ENCODE measurements around the gene ARF4.
A peak's percentile ranks its signal among the peaks of the same experiment; 100 is the strongest.
"Not testable (repeated sequence)": the region's sequence is repeated elsewhere in the genome, so short reads cannot be mapped to it uniquely, and the experiment has no call there.

The ARF4 gene

DNA sequence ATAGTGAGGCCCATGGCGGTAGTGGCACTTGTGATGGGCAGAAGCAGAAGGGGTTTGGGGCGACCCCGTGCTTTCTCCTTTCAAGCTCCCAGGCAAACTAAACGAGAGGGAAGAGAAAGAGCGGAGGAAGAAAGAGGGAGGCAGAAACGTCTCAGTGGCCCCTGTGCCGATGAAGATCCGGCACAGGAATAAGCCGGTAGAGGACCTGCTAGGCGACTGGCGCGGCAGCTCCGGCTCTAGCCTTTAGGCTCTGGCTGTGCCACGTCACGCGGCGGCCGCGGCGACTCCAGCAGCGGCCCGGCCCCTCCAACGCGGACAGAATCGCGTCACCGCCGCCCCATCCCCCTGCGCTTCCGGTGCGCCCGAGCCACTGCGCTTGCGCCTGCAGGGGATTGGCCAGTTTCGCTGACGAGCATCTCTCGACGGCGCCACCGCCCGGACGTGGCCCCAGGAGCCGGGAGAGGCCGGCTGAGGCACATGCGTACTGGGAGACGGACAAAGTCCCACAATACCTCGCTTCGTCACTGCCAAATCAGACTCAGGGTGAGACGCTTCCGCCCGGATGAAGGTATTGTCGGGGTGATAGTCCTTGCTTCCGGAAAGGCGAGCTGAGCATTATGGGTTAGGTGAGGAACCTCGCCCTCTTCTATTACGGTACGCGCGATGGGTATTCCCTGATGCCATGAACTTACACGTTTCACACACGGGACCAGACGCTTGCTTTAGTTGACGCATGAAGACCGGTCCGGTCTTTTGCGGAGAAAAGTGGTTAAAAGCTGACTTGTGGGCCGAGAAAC lies at the start of gene ARF4:
Gene ARF4, minus strand, starts transcription at position 218 of the 797 bp plus-strand sequence. Its CDS starts 204 bp downstream, at position 14.
- peak; percentile 100 for DNase-seq

DNA sequence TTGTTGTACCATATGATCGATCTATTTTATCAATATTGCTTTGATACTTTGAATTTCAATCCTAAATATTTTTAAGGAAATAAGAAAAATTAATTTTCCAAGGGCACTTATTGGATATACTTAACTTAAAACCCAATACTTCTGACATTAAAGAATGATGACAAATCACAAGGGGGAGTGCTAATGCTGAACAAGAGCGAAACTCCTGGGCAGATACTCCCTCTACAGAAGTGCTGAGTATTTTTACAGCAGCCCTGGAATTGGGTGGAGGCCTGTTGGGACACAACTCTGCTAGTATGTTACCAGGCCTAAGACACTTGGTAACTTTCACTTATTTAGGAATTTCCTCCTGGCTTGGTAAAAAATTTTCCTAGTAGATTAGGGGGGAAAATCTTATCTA lies 49.6 kb upstream of the ARF4 start:
- DNase-seq = peak; percentile 38

DNA sequence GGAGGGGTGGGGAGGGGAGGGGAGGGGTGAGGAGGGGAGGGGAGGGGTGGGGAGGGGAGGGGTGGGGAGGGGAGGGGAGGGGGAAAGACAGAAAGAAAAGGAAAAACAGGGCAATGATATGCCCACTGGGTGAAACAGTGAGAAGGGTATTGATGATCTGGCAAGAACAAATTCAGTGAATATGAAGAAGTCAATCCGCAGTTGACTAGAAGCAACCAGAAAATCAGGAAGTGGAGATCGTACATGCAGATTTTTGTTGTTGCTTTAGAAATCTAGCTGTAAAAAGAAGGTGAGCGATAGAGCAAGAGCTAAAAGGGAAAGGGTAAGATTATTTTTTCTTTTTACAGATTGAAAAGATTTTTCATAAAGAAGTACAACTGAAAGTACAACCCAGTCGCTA lies 47.6 kb upstream of the ARF4 start:
- no peak for DNase-seq

DNA sequence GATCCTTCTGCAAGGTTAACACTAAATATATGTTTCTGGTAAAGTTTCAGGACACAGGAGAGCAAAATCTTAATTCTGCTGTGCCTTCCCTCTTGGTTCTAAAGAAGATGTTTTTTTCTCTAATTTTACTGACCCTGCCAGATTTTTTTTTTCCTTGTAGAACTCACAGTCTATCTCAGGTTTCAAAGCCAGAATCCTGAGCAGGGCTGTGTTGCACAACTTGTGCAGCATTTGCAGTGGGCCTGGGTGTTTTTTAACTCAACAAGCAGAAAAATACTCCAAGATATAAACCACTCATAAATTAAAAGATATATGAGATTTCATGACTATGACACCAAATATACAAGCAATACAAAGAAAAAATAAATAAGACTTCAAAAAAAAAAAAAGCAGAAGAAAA lies 40.2 kb upstream of the ARF4 start:
- DNase-seq = no peak

DNA sequence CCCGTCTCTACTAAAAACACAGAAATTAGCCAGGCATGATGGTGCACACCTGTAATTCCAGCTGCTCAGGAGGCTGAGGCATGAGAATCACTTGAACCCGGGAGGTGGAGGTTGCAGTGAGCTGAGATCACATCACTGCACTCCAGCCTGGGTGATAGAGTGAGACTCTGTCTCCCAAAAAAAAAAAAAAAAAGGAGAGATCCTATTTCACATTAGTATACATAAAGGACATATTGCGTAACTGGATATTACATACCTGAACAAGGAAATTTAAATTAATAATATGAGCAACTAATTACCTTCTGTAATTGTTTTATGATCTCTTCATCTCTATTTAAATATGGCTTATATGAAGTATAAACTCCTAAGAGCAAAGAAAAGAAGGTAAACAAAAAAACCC lies 37.1 kb upstream of the ARF4 start:
- DNase-seq = not testable (repeated sequence)

DNA sequence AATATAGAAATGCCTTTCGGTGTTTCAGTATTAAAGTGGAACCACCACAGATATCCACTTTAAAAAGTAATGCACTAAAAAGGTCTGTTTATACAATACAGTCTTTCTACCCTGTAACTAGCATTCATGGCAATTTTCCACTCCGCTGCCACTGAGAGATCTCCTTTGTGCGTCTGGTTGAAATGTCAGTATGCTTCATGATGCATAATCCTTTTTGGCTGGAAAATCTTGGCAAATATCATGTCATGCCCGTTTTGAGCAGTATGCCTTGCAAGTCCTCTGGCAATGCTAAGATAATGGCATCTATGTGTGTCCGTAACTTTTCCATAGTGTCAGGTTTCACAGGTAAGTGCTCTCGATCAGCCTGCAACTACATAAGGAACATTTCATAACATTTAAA lies 30.8 kb upstream of the ARF4 start:
- DNase-seq = no peak

DNA sequence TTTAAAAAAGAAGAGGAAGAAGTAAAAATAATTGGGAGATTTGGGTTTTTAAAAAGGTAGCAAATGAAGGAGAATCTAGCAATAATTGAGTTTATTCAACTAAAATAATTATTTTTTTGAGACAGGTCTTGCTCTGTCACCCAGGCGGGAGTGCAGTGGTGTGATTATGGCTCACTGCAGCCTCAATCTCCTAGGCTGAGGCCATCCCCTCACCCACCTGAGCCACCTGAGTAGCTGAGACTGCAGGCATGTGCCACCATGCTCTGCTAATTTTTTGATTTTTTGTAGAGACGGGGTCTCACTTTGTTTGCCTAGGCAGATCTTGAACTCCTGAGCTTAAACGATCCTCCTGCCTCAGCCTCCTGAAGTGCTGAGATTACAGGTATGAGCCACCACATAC lies 27.7 kb upstream of the ARF4 start:
- no peak for DNase-seq

DNA sequence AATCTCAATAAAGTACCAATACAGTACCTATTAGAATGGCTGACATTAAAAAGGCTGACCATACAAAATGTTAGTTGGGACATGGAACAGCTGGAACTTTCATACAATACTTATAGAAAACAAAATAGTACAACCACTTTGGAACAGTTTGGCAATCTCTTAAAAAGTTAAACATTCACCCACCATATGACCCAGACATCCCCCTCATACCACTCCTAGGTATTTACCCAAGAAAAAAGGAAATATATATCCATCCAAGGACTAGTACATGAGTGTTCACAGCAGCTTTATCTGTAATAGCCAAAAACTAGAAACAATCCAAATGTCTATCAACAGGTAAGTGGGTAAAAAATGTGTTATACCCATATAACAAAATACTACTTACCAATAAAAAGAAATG lies 25.2 kb upstream of the ARF4 start:
- DNase-seq = no peak

DNA sequence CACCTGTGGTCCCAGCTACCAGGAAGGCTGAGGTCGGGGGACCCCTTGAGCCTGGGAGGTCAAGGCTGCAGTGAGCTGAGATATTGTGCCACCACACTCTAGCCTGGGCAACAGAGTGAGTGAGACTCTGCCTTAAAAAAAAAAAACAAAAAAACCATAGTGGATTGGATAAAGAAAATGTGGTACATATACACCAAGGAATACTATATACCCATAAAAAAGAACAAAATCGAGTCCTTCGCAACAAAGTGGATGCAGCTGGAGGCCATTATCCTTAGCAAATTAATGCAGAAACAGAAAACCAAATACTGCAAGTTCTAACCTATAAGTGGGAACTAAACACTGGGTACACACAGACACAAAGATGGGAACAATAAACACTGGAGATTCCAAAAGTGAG lies 20.6 kb upstream of the ARF4 start:
- no peak for DNase-seq

DNA sequence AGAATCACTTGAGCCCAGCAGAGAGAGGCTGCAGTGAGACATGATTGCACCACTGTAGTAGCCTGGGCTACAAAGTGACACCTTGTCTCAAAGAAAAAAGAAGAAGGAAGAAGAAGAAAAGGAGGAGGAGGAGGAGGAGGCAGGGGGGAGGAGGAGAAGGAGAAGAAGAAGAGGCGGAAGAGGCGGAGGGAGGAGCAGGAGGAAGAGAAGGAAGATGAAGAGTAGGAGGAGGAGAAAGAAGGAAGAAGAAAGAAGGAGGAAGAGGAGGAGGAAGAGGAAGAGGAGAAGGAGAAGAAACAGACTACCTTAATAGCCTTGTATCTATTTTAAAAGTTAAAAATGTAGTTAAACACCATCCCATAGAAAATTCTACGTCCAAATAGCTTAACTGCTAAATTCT lies 19.1 kb upstream of the ARF4 start:
- DNase-seq = no peak

DNA sequence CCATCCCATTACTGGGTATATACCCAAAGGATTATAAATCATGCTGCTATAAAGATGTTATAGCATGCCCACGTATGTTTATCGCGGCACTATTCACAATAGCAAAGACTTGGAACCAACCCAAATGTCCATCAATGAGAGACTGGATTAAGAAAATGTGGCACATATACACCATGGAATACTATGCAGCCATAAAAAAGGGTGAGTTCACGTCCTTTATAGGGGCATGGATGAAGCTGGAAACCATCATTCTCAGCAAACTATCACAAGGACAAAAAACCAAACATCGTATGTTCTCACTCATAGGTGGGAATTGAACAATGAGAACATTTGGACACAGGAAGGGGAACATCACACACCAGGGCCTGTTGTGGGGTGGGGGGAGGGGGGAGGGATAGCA lies 14.7 kb upstream of the ARF4 start:
- not testable (repeated sequence) for DNase-seq

DNA sequence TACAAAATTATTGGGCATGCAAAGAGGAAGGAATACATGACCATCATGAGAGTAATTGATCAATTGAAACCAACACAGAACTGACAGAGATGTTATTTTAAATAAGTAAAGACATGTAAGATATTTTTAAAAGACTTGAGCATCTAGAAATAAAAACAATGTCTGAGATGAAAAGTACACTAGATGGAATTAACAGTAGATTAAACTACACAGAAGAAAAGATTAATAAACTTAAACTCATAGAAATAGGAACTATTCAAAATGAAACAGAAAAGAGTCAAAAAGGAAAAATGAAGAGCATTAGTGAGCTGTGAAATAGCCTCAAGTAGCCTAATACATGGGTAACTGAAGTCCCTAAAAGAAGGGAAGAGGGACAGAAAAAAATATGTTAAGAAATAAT lies 8.5 kb upstream of the ARF4 start:
- DNase-seq = no peak

DNA sequence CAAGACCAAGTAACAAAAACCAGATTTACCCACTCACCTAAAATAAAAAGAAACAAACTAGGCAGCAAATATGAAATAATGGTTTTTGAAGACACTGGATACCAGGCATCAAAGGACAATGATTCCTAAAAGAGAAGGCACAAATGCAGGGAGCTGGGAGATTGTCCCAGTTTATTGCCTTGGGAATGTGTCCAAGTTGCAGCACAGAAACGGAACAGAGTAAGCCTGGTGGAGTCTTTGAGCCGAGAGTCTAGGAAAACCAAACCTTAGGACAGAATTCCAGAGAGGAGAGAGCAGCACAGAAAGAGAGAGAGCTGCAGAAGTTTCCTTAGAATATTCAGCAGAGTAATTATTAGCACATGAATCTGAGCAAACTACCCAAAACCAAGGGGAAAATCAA lies 7.8 kb upstream of the ARF4 start:
- no peak for DNase-seq

DNA sequence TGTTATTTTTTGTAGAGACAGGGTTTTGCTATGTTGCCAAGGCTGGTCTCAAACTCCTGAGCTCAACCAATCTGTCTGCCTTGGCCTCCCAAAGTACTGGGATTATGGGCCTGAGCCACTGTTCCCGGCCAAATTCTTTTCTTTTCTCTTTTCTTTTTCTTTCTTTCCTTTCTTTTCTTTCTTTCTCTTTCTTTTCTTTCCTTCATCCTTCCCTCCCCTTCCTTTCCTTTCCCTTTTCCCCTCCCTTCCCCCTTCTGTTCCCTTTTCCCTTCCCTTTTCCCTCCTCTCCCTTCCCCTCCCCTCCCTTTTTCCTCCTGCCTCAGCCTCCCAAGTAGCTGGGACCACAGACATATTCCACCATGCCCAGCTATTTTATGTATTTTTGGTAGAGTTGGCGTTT lies 3.1 kb upstream of the ARF4 start:
- DNase-seq = no peak

DNA sequence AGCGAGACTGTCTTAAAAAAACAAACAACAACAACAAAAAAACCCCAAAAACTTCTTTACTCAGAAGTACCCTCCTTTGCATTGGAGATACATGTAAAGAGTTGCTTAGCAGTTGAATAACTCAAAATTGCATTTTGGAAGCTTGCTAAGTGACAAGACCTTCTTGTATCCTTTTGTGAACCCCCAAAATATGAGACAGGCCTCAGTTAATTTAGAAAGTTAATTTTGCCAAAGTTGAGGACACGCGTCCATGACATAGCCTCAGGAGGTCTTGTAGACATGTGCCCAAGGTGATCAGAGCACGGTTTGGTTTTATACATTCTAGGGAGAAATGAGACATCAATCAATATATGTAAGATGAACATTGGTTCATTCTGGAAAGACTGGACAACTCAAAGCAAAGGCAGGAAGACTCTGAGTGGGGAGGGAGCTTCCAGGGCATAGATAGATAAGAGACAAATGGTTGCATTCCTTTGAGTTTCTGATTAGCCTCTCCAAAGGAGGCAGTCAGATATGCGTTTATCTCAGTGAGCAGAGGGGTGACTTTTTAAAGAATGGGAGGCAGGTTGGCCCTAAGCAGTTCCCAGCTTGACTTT lies 1.7 kb upstream of the ARF4 start:
- DNase-seq = no peak

DNA sequence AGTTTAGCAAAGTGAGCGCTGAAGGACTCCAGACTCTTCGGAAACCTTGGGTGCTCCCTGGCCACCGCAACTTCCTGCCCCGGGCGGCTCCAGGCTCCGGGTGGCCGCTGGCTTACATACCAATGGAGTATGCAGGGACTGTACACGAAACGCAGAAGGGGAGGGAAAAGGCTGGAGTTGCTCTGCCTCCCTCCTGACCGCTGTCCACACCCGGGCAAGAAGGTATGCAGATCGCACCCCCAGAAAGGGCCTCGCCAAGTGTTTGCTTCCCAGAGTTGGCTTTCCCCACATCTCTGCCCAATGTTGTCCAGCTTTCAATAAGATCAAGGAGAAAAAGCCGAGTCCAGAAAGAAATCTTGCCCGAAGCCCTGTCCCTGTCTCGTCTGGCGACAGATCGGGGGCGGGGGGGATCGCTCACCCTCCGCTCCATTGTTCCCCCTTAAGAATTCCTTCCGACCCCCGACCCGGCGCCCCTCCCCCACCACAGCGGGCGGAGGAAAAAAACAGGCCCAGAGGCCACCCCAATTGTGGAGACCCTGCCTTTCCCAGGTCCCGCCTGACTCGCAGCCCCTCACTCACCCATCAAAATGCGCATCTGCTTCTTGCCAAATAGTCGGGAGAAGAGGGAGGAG lies 533 bp downstream of the ARF4 start:
- peak; percentile 84 for DNase-seq

DNA sequence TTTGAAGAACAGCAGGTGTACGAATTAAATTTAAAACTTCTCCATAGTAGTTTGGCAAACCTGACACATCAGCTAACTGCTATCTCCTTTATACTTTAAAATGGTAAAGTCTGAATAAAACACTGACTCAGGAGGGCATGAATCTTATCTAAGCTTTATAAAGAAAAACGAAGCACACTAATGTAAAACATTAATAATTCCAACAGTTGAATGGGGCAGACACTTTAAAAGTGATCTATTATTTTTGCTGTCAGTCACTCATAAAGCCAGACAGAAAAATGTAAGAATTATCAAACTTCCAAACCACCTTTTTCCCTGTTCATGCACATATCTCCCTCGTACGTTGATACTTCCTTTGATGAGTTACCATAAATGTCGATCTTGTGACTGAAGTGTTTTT lies 2.6 kb downstream of the ARF4 start:
- no peak for DNase-seq

DNA sequence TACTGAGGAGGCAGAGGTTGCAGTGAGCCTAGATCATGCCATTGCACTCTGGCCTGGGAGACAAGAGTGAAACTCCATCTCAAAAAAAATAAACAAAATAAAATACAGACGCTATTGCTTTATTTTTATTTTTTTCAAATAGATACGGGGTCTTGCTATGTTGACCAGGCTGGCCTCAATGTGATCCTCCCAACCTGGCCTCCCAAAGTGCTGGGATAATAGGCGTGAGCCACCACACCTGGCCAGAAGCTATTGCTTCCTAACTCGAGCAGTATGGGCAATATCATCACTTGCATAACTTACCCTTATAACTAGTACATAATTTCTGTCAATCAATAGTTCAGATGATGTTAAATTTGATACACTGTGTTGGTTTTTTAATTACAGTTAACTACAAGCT lies 3.0 kb downstream of the ARF4 start:
- DNase-seq = no peak

DNA sequence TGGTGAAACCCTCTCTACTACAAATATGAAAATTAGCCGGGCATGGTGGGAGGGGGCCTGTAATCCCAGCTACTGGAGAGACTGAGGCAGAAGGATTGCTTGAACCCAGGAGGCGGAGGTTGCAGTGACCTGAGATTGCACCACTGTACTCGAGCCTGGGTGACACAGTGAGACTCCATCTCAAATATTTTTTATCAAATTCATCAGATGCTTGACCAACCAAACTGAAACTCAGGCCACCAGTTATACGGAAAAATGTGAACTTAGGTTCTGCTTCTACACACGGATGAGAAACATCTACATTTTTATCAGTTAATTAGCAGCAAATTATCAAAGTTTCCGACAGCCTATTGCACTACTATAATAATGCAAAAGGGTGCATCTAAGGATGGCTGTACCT lies 4.8 kb downstream of the ARF4 start:
- no peak for DNase-seq

DNA sequence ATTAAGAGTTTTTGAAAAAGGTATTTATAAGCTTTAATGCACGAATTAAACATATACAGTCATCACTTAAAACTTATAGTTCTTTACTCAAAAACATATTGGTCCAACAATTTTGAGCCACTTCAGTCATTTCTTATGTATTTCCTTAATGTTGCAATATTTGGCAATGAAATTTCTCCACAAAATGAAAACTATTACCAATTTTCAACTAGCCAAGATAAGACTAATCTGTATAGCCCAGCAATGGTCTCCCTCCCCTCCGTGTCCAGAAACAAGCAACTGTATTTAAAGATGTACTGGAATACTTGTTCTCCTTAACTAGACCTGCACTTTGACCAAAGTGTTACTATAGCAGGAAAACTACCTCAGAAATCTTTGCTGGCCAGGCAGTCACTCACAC lies 9.2 kb downstream of the ARF4 start:
- DNase-seq = no peak

DNA sequence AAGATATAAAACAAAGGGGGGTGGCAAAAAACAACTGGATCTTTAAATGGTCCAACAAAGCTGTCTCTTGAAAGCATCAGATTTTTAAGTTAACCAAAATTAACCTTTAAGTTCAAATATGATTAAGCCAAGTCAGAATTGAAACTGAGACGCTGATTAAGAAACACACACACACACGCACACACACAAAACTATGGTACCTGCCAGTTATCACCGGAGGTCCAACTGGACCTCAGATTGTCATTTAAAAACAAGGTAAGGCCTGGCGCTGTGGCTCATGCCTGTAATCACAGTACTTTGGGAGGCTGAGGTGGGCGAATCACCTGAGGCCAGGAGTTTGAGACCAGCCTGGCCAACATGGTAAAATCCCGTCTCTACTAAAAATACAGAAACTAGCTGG lies 10.4 kb downstream of the ARF4 start:
- no peak for DNase-seq

DNA sequence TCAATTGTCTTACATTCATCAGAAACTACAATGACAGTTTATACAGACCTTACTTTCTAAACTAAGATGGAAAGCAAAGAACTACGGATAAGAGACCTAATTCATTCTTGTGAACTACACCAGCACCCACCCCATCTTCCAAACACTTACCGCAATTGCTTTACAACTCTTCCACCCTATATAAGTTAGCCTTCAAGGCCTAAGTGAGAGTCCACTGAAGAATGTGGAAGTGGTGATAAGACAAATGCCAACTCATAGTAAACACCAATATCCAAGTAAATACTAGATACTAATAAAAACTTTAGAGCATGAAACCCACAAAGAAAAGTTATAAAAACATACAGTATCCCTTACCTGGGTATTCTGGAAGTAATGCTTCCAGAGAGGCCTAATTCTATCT lies 13.6 kb downstream of the ARF4 start:
- no peak for DNase-seq

DNA sequence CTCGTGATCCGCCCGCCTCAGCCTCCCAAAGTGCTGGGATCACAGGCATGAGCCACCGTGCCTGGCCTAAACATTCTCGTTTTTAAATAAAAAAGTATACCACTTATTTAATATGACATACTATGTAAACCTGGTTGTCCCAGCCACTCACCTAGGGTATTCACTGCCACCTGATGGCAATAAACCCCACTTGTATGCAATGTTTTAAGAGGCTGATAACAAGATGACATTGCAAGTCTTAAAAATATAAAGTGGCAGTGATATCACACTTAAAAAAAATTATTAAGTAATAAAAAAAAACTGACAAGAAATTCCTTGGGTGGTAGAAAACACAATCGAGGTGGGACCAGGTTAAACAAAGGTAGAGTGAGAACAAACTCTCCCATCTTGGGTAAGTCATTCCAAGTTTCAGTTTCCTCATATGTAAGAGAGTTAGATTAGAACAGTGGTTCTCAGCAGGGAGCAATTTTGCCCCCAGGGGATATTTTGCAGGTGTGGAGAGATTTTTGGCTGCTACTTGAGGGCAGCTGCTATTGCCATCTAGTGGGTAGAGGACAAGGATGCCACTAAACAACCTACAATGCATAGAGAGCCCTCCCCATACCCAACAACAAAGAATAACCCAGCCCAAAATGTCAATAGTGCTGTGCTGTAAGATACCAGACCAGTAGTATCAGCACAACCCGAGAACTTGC lies 14.5 kb downstream of the ARF4 start:
- DNase-seq = no peak

DNA sequence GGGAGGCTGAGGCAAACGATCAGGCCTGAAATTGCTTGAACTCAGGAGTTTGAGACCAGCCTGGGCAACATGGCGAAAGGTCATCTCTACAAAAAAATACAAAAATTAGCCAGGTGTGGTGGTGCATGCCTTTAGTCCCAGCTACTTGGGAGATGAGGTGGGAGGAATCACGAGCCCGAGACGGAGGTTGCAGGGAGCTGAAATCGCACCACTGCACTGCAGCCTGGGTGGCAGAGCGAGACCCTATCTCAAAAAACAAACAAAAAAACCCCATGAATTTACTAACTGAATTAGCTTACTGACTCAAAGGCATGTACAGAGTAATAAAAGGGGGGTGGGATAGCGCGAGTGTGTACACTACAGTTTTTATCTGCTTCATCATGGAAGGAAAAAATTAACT lies 19.3 kb downstream of the ARF4 start:
- no peak for DNase-seq
